Stimulated activated CD4-positive, alpha-beta T cell treated with anti-CD3 and anti-CD28 coated beads, Interleukin-12 subunit alpha, Interleukin-12 subunit beta, amount 100 ng/mL, for 4 hours (primary cell): ENCODE data around the gene HSBP1.

Source experiments
- DNase-seq: peaks from one replicate; pipeline ENCODE4 v3.0.0-alpha.2; 2020

HSBP1 gene

DNA sequence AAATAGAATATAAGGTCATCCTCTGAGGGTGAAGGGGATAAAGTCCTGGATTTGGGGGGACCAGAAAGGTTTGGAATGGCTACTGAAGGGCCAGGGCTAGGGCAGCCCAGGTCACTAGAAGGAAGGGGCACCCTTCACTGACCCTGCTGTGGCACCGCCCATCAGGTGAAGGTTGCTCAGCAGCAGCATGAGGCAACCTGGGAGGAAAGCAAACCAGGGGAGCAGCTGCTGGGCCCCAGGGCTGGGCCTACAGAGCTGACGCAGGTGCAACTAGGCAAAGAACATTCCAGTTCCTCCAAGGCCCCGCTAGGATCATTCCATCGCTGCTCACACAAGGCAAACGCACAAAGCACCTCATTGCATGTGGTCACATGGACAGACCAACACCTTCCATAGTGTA, 3.4 kb upstream of the HSBP1 start:
- no peak for DNase-seq

DNA sequence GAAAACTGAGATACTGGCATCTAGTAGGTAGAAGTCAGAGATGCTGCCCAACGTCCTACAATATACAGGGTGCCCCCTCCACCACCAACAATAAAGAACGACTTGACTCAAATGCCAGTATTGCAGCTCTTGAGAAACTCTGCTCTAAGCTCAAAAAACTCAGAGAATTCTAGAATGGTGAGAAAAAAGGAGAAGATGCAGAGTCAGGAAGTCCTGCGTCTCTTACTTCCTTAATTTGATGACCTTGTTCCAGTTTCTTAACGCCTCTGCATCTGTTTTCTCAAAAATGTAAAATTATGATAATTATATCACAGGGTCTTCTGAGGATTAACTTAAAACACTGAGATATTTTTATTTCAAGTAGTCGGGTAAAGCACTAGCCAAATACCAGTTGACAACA, 1.7 kb upstream of the HSBP1 start:
- DNase-seq, result no peak

DNA sequence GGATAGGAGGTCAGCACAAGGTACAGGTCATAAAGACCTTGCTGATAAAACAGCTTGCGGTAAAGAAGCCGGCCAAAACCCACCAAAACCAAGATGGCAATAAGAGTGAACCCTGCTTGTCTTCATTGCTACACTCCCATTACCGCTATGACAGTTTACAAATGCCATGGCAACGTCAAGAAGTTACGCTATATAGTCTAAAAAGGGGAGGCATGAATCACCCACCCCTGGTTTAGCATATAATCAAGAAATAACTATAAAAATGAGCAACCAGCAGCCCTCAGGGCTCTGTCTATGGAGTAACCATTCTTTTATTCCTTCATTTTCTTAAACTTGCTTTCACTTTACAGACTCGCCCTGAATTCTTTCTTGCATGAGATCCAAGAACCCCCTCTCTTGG, 1.0 kb upstream of the HSBP1 start:
- DNase-seq, result no peak

- DNase-seq, result no peak
Observed at GRCh38 chr16:83807327-83807709, 460 bp upstream of the HSBP1 start.

DNA sequence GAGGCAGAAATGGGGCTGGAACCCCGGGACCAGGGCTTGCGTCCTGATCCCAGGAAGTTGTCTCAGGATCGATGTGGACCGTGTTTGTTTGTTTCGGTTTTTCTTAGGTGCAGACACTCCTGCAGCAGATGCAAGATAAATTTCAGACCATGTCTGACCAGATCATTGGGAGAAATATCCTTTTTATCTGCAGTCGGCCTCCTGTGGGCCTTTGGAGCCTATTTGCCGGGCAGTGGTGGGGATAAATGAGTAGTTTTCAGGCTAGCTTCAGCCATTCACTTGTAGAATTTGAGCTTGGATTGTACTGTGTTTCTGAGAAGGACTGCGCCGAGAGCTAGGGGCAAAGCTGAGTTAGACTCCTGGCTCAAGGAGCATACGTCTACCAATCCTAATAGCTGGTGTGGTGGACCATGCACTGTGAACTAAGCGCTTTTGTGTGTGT, 816 bp downstream of the HSBP1 start:
- DNase-seq, result no peak

GRCh38 chr16:83809092-83809491, 1.3 kb downstream of the HSBP1 start:
- DNase-seq, result no peak

DNA sequence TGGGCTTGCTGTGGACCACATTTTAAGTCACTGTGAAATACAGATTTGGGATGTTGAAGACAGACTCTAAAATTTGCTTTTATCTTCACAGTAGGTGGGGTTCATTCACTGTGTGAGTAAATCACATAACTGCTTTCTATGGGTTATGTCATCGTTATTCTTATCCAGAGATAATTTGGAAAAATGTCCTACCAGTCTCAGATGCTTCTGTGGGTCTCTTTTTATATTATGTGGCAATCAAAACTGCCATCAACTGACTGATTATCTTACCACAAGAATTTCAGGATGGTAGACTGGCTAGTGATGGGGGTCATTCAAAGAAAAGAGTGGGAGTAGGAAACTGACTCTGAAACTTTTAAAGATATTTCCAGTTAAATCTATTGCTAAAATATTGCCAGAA, 3.1 kb downstream of the HSBP1 start:
- DNase-seq, result no peak

DNA sequence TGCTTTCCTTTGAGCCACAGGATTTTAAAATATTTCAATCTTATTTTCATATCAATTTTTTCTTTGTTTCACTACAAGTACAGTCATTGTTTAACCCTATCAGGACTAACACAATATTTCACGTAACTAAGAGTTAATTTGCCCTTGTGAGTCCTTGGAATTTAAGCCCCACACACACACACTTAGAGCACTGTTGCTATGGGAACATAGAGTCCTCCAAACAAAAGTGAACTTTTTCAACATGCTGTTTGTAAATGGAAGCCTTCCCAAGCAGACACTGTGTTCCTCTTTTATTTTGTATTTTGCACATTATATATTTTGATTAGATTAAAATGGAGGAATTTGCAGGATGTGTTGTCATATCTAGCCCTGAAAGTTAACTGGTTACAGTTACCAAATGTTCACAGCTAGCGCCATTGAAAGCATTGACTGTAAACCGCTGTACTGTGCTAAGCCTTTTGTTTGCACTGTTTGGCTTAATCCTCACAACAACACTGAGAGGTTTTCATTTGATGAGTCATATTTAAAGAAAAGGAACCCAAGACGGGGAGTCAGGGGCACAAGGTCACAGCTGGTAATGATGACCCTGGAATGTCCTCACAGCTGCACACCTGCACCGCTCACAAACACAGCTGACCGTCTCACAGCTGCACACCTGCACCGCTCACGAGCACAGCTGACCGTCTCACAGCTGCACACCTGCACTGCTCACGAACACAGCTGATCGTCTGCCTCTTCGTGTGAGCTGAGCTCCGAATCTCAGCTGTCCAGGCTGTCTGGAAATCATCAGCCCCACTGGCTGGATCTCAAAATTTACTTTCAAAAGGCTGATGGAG, 6.3 kb downstream of the HSBP1 start:
- no peak for DNase-seq

DNA sequence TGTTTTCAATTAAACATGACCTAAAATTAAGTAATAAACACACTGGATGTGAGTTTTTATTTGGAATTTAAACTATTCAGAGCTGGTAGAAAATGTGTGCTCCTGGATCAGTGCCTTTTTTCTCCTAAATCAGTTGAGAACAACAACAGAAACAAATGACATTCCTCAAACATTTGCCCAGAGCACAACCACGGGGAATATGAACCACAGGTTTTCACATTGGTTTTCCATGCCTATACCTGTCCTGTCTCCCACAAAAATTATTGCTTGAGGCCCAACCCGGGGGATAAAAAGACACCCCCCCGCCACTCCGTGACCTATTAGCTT, 6.8 kb downstream of the HSBP1 start:
- DNase-seq, result no peak

DNA sequence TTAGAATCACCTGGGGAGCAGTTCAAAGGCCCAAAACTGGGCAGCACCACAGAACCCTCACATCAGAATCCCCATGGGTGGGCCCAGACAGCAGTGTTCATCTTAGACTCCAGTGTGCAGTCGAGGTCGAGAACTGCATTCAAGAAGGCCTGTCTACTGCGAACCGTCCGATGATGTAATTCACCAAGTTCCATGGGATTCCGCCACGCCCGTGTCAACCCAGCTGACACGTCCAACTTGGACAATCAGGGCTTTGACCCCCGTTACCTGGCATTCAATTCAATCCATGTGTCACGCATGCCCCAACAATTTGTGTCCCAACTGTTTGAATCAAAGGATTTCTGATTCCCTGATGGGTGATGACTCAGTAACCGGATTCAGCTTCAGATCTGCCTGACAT, 9.2 kb downstream of the HSBP1 start:
- no peak for DNase-seq

DNA sequence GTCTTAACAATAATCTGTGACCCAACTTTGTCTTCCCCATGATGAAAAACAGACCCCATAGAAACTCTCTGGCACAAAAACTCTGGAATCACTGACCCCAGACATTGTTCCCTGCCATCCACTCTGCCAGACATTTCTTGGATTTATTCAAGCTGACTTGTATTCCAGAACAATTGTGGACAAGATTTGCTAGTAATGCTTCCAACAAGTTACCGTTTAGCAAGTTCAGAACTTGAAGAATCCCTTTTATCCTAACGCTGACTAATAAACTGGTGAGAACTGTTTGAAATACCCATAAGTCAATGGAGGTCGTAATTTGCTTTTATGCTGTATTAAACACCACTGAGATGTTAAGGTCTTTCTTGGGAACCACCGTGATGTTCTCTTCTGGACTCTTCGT, 10.5 kb downstream of the HSBP1 start:
- DNase-seq, result no peak

DNA sequence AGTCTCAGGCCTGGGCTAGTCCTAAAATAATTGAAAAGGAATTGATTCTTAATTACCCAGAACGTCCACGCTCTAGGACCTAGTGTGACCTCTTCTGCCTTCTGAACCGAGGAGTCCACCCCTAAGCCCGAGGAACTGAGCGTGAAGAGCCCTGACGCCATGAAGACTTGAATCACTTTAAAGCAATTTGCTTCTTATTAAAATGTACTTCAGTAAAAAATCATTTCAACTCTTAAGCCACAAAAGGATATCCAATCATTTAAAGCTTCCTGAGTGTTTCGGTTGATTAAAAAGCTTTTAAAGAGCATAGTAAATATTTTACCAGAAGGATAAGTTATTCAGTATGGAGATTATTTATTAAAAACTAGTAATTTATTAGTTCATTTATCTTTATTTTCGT, 11.6 kb downstream of the HSBP1 start:
- no peak for DNase-seq

DNA sequence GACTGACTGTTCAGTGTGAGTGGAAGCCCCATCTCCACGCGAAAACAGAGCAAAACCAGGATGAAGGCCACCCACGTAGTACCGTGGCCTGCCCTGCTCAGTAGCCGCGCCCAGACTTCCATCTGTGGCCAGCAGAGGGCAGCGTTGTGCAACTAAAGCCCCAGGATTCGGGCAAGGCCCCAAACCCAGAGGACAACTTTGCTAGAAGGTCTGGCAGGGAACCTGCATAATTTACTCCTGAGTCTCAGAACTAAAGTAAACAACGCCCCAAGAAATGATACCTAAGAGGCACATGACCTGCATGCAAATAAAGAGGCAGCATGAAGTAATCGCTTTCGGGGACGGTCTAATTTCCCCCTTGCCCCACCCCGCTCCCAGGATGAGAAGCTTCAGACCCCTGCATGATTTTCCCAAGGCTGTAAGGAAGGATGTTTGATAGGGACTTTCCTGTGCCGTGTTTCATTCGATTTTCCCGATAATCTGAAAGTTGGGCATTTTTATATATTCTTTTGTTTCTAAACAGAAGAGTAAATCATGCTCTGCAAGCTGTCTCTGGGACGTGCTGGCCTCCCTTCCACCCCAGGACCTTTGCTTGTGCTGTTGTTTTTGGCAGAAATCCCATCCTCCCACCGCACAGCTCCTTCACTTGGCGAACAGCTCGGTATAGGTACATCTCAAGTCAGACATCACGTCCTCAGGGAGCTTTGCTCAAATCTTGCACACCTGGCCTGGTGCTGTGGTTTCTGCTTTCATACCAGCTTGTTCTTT, 18.6 kb downstream of the HSBP1 start:
- DNase-seq, result peak; percentile 77

GRCh38 chr16:83830091-83830768, 22.5 kb downstream of the HSBP1 start:
- no peak for DNase-seq

GRCh38 chr16:83830769-83831455, 23.1 kb downstream of the HSBP1 start:
- DNase-seq, result no peak

GRCh38 chr16:83831456-83831987, 23.7 kb downstream of the HSBP1 start:
- no peak for DNase-seq

GRCh38 chr16:83833921-83834320, 26.1 kb downstream of the HSBP1 start:
- no peak for DNase-seq

GRCh38 chr16:83835586-83836566, 28.1 kb downstream of the HSBP1 start:
- DNase-seq, result no peak

DNA sequence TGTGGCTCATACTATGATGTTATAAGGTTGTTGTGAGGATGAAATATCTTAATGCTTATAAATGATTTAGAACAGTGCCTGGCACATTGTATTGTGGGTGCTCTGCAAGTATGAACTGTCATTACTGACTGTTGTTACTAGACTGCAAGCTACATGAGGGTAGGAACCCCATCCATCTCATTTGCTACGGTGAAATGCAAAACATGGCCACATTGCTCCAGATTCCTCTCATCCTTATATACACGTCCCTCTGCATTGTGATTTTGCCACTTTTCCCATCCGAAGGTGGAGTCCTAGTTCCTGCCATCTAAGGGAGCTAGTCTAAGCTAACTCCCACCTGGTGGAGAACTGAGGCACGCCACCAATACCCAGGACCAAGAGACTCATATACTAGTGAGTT, 29.8 kb downstream of the HSBP1 start:
- no peak for DNase-seq

DNA sequence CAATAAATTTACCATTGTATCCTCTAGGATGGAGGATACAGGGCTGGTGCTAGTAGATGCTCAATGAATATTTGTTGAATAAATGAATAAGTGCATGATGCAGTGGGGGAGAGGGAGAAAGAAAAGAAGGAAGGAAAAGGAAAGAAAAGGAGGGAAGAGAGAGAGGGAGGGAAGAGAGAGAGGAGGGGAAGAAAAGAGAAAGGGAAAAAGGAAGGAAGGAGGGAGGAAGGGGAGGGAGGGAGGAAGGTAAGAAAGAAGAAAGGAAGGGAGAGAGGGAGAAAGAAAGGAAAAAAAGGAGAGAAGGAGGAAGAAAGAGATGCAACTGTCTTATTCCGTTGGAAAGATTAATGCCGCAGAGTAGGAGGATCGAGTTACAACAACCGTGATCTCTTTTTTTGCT, 30.4 kb downstream of the HSBP1 start:
- no peak for DNase-seq

DNA sequence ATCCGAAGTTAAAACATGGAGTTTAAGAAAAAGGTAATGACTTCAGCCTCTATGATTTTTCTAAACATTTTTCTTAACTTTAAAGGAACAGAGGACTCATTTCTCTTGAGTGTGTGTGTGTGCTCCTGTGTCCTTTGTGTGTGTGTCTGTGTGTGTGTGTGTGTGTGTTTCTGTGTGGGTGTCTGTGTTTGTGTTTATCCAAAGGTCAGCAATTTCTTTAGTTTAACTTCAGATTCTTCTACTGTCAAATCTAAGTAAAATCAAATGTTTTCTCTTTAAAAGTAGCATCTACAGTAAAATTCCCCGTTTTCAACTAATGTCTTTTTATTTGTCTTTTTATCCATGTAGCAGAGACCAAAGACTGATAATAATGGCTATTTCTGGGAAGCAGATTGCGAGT, 31.8 kb downstream of the HSBP1 start:
- no peak for DNase-seq
